ENCODE data around the gene SLC35F3.
"Not testable (repeated sequence)": the region's sequence is repeated elsewhere in the genome, so short reads cannot be mapped to it uniquely, and the experiment has no call there.

The SLC35F3 gene

DNA sequence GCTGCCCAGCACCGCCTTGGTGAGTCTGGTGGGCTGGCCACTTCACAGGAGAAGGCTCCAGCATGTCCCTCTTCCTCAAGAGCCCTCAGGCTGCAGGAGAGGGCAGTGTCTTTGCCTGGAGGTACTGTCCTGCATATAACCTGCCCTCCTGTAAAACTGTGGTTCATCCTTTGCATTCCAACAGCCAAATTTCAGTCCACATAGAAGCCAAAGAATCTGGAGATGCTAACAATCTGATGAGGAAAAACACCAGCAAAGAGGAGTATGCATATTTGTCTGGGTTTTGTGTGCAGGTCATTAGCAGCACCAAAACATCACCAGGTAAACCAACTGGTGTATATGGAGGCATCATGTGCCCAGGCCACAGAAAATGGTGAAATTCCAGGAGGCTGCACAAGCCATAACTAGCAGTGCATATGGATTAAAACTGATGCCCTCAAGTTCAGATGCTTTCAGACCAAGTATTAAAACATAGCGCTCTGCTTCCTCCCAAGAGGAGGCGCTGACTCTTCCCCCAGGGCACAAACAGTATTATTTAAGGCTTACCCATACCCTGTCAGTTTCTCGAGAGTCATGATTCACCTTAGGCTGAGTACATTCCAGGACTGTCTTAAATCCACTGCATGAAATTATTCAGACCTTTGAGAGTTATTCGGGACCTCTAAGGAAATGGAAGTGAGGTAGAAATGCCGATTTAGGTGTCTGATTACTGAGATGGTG is 318.2 kb downstream of the SLC35F3 start:
- DNase-seq (ENCODE audit: low read depth in 2 of 2), result no peak

DNA sequence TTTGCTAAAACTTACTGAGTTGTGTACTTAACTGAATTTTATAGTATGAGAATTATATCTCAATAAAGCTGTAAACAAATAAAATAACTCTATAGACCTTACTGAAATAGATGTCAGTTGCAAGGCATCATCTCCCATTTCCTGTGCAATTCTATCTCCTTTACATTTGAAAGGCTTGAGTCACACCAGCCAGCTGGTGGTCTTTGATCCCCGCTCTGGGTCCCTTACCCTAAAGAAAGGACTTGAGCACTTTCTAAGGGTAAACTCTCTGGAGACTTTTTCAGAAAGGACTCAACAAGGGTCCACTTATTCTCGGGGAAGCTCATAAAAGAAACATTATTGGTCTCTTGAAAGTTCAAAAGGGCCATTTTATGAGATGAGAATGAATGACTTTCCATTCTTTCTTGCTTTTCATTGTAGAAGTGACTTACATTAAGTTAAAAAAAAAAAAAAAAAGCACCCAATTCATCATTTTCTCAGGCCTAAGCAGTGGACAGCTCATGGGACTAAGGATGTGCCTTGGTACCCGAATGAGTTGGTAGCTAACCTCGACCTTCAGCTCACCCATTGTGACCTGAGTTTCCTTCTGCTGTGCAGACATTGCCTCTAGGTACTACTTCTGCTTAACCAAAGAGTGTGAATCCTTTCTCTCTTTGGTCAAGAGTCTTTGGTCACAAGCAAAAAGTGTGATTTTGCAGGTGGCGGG is 321.8 kb downstream of the SLC35F3 start:
- no peak for DNase-seq (ENCODE audit: low read depth in 2 of 2)

DNA sequence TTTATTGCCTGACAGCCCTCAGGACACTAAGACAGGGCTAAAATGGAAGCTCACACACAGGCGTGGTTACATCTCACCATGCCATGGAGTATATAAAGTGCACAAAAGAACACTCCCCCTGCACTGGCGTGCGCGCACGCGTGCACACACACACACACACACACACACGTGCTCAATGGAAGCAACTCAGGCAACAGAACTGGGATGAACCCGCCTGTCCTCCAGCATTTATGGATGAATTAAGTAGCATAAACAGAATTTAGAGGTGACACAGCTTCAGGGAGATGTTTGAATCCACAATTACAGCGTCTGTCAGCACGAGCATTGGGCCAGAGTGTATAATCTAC is 322.3 kb downstream of the SLC35F3 start:
- no peak for DNase-seq (ENCODE audit: low read depth in 2 of 2)

DNA sequence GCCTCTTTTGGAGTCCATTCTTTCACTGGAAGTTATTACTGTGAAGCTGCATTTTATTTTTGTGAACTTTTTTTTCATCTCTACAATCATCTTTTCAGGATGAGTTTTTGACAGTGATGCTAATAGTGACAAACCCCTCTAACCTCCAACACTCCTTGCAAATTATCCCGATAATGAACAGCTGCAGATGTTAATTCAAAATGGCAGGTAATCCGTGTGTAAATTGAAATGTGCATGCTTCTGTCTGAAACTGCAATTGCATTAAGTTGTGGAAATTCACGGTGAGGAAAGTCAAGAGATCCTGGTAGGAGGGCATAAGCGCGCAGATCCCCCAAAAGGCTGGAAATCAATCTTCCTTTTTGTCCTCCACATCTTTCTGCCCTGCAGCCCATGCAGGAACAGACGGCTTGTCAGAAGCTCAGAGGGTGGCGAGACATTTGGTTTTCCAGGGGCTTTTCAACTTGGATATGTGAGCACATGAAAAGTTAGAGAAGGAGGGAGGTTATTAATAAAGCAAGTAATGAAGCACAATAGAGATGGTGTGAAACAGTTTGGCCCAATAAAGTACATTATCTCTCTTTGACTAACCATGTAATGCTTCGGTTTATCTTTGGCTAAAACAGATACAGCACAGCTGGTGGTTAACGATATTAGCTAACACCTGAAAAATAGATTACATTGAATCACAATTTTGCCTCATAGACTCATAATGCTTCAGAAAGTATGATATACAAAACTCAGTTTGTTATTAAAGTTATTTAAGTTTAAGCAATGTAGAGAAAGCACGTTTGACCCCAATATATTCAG is 325.3 kb downstream of the SLC35F3 start:
- DNase-seq (ENCODE audit: low read depth in 2 of 2), result no peak

DNA sequence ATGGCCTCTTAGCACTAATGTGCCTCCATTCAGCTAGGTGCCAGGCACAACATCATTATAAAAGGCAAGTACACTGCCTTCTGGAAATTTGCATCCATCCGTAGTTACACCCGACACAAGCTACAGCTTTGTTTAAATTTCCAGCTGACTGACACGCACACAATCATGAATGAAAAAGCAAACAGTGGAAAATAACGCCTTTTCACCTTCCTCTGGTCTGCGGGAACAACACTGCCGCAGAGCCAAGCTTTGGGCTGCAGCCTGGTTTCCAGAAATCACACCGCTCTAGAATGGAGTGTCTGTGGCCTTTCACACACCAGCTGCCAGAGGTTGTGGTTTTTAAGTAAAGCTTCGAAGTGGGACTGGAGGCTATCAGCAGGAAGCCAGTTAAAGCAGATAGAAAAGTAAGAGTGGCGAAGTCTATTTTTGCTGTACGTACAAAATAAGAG is 326.0 kb downstream of the SLC35F3 start:
- no peak for DNase-seq (ENCODE audit: low read depth in 2 of 2)

DNA sequence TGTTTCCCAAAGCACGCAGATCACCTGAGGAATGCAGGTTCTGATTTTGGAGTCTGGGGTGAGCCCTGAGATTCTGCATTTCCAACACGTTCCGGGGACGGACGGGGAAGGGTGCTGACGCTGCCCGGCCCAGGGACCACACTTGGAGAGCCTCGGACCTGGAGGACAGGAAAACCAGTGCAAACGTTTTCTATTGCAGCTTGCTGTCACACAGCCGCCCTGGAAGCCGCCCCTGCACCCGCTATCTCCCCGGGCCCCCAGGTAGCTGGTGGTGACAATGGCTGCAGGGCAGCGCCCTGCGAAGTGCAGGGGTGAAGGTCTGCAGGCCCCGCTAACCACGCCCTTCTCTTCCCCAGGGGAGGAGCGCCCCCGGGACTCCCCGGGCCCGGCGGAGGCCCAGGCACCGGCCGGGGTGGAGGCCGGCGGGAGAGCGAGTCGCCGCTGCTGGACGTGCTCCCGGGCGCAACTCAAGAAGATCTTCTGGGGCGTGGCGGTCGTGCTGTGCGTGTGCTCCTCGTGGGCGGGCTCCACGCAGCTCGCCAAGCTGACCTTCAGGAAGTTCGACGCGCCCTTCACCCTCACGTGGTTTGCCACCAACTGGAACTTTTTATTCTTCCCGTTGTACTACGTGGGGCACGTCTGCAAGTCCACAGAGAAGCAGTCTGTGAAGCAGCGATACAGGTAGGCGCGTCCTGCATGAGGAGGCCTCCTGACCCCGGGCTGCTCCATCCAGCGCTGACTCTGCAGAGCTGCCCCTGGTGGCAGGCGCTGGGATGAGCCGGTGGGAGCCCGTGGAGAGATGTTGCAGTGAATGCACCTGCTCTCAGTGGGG is 326.8 kb downstream of the SLC35F3 start:
- DNase-seq (ENCODE audit: low read depth in 2 of 2), result no peak

DNA sequence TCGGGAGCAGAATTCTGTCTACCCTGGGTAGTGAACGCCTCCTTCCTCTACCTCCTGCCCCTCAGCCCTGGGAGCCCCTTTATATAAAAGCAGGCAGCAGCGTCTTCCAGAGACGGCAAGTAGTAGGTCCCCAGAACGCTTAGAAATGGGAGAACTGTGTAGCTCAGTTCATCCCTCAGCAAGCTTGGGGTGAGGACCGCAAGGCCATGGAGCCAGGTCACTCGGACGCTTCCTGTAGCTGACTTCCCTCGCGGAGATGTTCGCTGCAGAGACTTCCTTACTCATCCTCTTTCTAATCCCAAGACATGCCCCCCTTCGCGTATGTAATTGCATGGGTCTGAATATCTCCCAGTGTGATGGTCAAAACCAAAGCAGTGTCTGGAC is 327.4 kb downstream of the SLC35F3 start:
- DNase-seq (ENCODE audit: low read depth in 2 of 2), result no peak

DNA sequence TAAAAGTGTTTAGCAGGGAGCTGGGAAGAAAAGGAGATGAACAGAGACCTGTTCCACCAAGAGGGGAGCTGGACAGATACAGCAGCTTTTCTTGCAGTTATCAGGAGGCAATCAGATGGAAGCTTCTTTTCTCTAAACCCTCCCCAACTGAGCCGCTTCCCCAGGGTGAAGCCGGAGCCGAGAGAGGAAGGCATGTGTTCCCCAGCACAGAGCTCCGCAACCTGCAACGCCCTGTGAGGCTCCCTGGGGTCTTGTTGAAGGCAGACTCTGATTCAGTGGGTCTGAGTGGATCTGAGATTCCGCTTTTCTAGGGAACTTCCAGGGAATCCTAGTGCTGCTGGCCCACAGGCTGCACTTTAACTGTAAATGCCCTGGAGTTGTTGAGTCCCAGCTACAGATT is 329.7 kb downstream of the SLC35F3 start:
- DNase-seq (ENCODE audit: low read depth in 2 of 2), result no peak

DNA sequence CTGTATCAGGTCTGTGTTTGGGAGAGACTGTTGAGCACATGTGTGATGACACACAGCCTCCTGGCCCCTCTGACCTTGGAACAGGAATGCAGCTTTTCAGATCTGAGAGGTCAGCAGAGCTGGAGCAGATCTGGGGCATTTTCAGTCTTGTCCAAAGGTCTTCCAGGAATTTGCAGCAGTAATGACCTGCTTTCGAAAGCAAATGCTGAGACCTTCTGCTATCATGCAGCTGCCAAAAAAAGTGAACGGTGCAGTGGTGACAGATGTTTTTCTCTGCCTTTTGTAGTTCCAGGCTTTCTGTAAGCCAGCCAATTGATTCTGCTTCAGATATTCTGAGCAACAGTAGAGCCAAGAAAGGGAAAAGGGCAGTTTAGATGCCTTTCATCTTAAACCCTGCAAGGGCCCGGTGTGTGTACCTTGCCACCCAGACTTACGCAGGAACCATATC is 331.0 kb downstream of the SLC35F3 start:
- DNase-seq (ENCODE audit: low read depth in 2 of 2), result no peak

DNA sequence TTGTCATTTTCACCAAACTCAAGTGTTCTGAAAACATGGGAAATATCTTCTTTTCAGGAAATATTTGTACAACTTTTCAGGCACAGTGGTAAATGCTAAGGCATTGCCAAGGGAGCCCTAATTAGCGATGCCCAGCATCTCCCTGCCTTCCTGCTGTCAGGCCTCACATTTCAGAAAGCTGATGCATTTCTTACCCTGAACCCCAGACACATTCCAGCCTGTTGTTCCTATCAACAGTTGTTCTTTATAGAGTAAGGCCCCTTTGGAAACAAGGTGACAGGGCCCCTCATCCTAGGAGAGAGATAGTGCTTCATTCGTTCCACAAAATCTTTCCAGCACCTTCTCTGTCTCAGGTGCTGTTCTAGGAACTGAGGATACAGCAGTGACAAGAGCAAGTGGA is 332.9 kb downstream of the SLC35F3 start:
- no peak for DNase-seq (ENCODE audit: low read depth in 2 of 2)

DNA sequence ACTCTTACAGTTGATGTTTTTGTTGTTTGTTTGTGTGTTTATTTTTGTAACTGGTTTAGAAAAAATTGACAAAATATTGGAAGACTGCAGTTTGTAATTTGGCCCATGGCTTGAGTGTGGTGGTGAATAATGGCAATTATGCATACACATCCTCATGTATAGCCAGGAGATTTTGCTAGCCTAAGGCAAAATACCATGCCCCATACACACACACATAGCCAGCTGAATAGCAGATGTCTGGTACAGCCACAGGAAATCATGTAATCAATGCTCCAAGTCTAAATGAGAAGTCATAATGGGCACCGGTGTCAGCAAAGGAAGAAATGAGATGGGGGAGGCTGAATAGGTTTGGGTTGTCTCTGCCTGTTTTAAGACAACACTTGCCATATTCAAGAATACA is 333.6 kb downstream of the SLC35F3 start:
- DNase-seq (ENCODE audit: low read depth in 2 of 2), result no peak

DNA sequence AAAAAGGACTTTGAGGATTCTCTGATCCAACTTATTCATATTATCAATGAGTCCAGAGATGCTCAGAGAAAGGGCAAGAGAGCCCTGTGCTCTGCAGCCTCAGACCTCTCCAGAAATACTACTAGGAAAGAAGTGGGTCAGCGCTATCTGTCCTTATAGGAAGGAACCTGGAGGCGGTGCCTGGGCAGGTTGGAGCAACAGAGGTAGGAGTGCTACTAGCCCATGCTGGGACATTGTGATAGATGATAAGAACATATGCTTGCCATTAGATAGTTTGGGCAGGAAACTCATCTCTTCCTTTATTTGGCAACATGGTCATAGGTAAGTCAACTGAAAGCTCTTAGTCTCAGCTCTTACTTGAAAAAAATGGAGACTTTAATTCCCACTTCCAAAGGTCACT is 335.0 kb downstream of the SLC35F3 start:
- no peak for DNase-seq (ENCODE audit: low read depth in 2 of 2)

DNA sequence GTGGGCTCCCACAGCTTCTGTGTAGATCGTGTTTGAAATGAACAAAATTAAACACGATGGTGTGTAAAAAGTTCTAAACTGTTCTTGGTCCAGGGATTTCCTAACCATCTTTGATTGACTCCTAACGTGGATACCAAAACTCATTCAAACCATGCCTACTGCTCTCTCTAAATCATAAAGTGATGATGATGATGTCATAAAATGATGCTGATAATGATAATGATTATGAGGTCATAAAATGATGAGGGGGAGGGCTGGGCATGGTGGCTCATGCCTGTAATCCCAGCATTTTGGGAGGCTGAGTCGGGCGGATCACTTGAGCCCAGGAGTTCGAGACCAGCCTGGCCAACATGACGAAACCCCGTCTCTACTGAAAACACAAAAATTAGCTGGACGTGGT is 335.5 kb downstream of the SLC35F3 start:
- DNase-seq (ENCODE audit: low read depth in 2 of 2), result no peak

DNA sequence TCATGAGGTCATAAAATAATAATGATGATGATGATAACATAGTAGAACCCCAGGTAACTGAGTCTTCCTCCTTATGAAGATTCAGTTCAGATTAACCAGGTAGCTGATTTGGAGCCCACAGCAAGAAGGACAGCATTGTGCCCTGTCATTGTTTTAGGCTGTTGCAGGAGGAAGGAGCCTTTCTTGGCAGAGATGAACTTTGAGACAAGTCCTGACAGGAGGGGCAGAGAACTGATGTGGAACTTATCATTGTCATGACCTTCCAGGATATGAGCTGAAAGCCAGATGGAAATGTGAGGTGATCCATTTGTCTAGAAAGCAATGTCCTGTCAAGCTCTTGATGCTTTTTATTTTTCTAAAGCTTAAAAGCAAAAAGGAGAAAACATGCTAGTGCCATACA is 336.2 kb downstream of the SLC35F3 start:
- no peak for DNase-seq (ENCODE audit: low read depth in 2 of 2)

DNA sequence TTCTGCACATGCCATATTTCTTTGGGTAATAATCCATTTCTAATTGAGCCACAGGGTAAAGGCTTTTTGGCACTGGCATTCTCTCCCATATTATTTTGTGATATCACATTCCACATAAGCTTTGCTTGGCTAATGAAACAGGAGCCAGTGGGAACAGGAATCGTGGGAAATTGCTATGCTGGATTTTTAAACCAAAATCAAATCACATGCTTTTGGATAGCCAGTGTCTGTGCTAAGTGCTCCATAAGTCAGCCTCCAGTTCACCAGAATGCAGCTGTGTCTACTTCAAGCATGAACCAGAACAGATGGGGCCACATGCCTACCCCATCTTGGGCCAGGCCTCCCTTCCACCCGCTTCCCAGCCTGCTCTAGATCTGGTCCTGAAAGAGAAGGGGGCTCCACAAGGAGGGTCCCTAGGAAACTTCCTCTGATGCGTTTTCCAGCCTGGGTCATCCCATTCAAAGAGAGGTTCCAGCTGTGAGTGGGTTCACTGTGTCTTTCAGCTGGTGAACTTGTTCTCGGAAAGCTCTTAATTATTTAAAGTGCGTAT is 337.5 kb downstream of the SLC35F3 start:
- no peak for DNase-seq (ENCODE audit: low read depth in 2 of 2)

DNA sequence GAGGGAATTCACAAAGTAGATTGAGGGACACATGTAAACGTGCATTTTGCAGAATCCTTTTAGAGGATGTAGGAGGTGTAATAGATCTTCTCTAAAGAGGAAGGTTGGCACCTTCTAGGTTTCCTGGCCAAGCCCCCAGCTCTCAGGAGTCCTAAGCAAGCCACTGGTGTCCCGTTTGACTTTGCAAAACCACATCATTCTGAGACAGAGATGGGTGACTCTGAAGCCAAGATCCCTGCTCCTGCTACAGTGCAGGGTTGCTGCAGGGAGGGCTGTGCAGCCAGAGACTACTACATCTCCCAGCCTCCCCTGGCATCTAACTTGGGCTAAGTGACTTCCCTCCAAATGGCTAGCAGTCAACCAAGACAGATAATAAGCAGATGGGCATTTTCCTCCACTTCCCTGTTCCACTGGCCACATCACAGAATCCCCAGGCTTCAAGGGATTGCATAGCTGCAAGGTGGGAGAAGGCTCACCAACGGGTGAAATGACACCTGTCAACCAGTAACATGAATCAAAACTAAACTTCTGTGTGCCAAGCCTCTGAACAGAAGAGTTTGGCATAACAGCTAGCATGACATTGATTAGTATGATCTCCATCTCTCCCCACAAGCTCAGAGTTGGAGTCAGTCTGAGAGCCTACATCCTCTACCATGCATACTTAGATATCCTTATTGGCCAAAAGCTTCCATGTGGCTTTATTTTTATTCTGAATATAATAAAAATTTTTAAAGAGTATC is 339.2 kb downstream of the SLC35F3 start:
- no peak for DNase-seq (ENCODE audit: low read depth in 2 of 2)

DNA sequence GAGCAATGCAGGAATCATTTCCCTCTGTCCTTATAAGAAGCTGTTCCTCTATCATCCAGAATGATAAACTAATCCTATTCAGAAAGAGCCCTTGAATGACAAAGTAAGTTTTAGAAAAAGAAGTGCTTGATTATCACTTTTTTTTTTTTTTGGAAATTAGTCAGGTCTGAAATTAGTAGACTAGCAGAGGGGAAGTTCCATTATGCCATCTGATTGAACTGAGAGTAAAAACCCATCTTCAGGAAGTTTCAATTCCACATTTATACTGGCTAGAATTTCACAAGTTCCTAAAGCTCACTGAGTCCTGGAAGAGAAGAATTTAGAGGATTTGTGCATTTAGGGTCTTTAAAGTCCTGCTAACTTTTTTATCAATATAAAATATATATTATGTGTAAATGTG is 340.0 kb downstream of the SLC35F3 start:
- DNase-seq (ENCODE audit: low read depth in 2 of 2), result no peak

DNA sequence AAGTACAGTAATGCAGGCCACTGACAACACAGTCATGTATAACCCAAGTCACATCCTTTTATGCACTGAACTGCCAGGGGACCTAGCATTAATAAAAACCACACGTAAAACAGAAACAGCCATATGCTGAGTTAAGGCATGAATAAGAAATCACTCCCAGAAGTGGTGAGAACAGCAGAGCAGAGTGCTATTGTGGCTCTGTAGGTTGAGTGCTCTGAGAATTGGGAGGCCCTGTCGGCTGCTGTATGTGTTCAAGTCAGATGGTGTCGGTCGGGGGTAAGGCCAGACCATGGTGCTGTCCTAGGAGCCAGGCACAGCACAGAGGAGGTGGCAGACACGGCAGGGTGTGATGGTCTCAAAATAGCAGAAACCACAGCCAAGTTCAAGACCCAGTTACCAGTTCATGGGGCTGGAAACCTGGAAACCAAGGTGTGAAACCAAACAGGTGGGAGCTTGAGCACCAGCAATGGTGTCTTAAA is 342.2 kb downstream of the SLC35F3 start:
- no peak for DNase-seq (ENCODE audit: low read depth in 2 of 2)

DNA sequence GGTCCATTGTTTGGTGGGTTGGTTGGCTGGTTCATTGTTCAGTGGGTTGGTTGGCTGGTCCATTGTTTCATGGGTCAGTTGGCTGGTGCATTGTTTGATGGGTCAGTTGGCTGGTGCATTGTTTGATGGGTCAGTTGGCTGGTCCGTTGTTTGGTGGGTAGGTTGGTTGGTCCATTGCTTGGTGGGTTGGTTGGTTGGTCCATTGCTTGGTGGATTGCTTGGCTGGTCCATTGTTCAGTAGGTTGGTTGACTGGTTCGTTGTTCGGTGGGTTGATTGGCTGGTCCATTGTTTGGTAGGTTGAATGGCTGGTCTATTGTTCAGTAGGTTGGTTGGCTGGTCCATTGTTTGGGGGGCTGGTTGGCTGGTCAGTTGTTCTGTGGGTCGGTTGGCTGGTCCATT is 343.3 kb downstream of the SLC35F3 start:
- DNase-seq (ENCODE audit: low read depth in 2 of 2), result not testable (repeated sequence)

DNA sequence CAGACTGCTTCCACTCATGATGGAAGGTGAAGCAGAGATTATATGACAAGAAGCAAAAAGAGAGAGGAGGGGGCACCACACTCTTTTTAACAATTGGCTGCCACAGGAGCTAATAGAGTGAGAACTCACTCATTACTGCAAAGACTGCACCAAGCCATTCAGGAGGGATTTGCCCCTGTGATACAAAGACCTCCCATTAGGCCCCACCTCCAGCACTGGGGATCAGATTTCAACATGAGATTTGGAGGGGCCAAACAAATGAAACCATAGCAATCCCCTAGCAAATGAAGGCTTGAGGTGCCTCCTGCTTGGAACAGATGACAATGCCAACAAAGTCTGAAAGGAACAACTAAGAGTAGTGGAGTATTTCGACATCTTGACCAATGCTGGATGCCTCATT is 346.3 kb downstream of the SLC35F3 start:
- DNase-seq (ENCODE audit: low read depth in 2 of 2), result no peak

DNA sequence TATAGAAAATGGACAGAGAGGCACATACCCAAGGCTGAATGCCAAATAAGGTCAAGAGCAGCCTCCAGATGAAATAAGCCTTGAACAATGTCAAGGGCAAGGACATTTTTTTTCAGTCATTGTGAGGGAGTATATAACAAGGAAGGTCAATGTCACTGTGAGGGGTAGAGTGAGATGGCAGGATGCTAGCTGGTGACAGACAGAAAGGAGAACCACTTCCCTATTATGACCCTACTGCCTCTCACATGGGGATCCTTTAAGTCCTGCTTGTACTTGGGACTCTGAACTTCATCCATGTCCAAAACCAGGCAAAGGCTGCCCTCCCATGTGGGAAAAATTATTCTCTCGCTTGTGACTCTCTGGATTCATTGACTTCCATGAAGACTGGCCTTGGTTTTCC is 349.3 kb downstream of the SLC35F3 start:
- no peak for DNase-seq (ENCODE audit: low read depth in 2 of 2)

Measured in stimulated activated CD4-positive, alpha-beta T cell treated with anti-CD3 and anti-CD28 coated beads, Interleukin-15, amount 100 ng/mL, for 48 hours (primary cell).